GM12875 (cell line): ENCODE measurements around the gene MCM9.

Experiments
- H3K4me3 ChIP-seq: one replicate; pipeline ENCODE4 v1.5.1; 2011; ENCODE audit warnings: low read depth, low read length, control low read depth
- CTCF ChIP-seq: IDR thresholded peaks from 2 replicates; pipeline ENCODE4 v1.5.1; 2011; ENCODE audit warnings: low read depth, mild to moderate bottlenecking, control low read depth, inconsistent platforms, low read length, moderate library complexity, borderline replicate concordance; ENCODE audit not compliant: insufficient read depth

Gene MCM9

DNA sequence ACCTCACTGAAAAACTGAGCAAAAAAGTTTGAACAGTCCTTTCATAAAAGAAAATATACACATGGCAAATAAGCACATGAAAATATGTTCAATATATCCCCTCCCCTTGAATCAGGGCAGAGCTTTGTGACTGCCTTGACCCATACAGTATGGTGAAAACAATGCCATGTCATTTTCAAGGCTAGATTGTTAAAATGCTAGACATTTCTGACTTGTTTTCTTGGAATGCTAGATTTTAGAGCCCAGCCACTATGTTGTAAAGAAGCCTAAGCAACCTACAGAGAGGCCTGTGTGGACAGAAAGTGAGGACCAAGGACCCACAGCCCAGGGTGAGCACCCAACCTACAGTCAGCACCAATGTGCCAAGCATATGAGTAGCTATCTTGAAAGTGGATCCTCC, 58.1 kb downstream of the MCM9 start:
- no peak for TF ChIP-seq CTCF
- H3K4me3 ChIP-seq = no peak overlapping the region

DNA sequence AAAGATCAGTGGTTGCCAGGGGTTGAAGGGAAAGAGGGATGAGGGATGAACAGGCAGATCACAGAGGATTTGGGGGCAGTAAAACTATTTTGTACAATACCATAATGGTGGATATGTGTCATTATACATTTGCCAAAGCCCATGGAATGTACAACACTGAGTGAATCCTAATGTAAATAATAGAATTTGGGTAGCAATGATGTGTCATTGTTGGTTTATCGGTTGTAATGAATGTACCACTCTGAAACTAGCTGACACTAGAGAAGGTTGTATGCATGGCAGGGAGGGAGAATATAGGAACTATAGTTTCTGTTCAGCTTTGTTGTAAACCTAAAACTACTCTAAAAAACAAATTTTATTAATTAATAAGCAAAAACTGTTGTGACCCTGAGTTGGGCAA, 58.8 kb downstream of the MCM9 start:
- TF ChIP-seq CTCF = no peak
- H3K4me3 ChIP-seq = no peak overlapping the region

DNA sequence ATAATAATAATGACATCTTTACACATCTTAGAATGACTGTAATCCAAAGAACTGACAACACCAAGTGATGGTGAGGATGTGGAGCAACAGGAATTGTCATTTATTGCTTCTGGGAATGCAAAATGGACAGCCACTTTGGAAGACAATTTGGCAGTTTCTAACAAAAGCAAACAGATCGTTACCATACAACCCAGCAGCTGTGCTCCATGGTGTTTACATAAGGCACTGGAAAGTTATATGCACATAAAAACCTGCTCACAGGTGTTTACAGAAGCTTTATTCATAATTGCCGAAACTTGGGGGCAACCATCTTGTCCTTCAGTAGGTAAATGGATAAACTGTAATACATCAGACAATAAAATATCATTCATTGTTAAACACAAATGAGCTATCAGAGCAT, 59.3 kb downstream of the MCM9 start:
- no peak overlapping the region for H3K4me3 ChIP-seq
- no peak for TF ChIP-seq CTCF

DNA sequence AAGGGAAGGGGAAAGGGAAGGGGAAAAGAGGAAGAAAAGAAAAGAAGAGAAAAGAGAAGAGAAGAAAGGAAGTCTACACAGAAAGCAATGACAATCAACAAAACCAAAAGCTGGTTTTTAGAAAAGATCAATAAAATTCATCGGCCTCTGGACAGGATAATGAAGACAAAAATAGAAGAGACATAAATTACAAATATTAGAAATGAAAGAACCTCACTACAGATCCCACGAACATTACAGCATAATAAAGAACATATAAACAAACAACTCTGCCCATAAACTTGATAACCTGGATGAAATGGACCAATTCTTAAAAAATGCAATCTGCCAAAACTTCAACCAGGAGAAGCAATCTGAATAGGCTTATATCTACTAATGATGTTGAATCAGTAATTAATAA, 61.7 kb downstream of the MCM9 start:
- TF ChIP-seq CTCF = no peak
- H3K4me3 ChIP-seq = no peak overlapping the region

DNA sequence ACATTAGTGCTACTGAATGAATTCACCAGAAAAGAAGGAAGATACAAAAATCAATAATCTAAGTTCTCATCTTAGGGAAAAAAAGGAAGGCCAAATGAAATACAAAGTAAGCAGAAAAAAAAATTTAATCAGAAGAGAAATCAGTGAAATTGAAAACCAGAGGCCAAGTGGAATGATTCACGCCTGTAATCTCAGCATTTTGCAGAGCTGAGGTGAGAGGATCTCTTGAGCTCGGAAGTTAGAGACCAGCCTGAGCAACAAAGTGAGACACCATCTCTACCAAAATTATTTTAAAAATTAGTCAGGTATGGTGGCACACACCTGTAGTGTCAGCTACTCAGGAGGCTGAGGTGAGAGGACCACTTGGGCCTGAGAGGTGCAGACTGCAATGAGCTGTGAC, 62.2 kb downstream of the MCM9 start:
- no peak for TF ChIP-seq CTCF

GRCh38 chr6:118872318-118872717, 62.6 kb downstream of the MCM9 start:
- no peak overlapping the region for H3K4me3 ChIP-seq
- TF ChIP-seq CTCF = no peak

More for the DNA sequence above, 62.2 kb downstream of the MCM9 start:
- no peak overlapping the region for H3K4me3 ChIP-seq

DNA sequence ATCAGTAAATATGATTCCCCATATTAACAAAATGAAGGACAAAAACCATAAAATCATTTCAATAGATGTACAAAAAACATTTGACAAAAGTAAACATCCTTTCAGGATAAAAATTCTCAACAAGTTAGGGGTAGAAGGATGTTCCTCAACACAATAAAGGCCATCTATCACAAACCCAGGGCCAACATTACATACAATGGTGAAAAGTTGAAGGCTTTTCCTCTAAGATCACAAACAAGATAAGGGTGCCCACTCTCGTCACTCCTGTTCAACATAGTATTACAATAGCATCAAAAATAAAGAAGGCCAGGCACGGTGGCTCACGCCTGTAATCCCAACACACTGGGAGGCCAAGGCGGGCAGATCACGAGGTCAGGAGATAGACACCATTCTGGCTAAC, 63.6 kb downstream of the MCM9 start:
- no peak overlapping the region for H3K4me3 ChIP-seq
- TF ChIP-seq CTCF = no peak
